ENCODE results near the gene ZCCHC7. TPM values are rescaled to one million over a fixed set of nuclear protein-coding genes. Genes with fewer than 3 reads are reported as not detected.
A peak's percentile ranks its signal among the peaks of the same experiment; 100 is the strongest.
"Not testable (repeated sequence)": the region's sequence is repeated elsewhere in the genome, so short reads cannot be mapped to it uniquely, and the experiment has no call there.

Gene ZCCHC7
- total RNA-seq, 1 donor, result 25.0 TPM

DNA sequence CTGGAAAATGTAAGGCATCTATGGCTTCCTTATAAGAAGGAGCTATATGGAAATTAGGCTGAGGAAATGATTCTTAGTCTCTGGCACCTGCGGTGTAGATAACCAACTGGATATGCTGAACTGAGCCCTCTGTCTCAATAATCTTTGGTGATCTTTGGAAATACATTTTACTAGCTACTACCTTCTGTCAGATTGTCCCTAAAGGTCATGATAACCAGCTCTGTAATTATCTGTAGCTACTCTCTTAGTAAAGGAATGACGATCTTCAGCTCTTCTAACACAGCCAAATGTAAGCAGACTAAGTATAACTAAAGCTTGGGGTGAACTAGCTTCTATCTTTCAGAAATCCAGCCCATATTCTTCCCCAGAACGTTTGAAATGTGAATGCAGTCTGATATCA lies 177.2 kb downstream of the ZCCHC7 start:
- TF ChIP-seq CTCF (IDR thresholded peaks at IDR 0.05; ENCODE audit: insufficient read depth, low read depth, low read length), result no peak
- DNase-seq (ENCODE audit: low read depth), result no peak

GRCh38 chr9:37300620-37301019 lies 180.2 kb downstream of the ZCCHC7 start:
- TF ChIP-seq CTCF (IDR thresholded peaks at IDR 0.05; ENCODE audit: insufficient read depth, low read depth, low read length), result no peak
- no peak overlapping the region for H3K4me3 ChIP-seq (ENCODE audit: low read depth, low read length)
- DNase-seq (ENCODE audit: low read depth), result no peak

More for the DNA sequence above, 177.2 kb downstream of the ZCCHC7 start:
- H3K4me3 ChIP-seq (ENCODE audit: low read depth, low read length), result no peak overlapping the region

GRCh38 chr9:37301042-37301853 lies 180.9 kb downstream of the ZCCHC7 start:
- TF ChIP-seq CTCF (IDR thresholded peaks at IDR 0.05; ENCODE audit: insufficient read depth, low read depth, low read length), result no peak
- DNase-seq (ENCODE audit: low read depth), result no peak
- no peak overlapping the region for H3K4me3 ChIP-seq (ENCODE audit: low read depth, low read length)

DNA sequence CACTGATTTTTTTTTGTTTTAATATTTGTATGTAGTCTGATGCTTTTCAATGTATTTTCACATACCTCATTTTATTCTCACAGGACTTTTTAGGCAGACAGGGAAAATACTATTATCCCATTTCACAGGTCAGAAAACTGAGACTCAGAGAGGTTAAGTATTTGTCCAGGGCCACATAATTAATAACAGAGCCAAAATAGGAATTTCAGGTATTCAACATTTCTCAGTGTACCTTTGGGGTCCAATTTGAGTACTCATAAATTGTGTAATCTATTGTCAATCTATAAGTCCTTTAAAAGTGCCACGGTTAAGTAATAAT lies 181.4 kb downstream of the ZCCHC7 start:
- no peak for TF ChIP-seq CTCF (IDR thresholded peaks at IDR 0.05; ENCODE audit: insufficient read depth, low read depth, low read length)
- DNase-seq (ENCODE audit: low read depth), result no peak

GRCh38 chr9:37302277-37302676 lies 181.9 kb downstream of the ZCCHC7 start:
- H3K4me3 ChIP-seq (ENCODE audit: low read depth, low read length), result no peak overlapping the region
- DNase-seq (ENCODE audit: low read depth), result no peak
- TF ChIP-seq CTCF (IDR thresholded peaks at IDR 0.05; ENCODE audit: insufficient read depth, low read depth, low read length), result no peak

More for the DNA sequence above, 181.4 kb downstream of the ZCCHC7 start:
- H3K4me3 ChIP-seq (ENCODE audit: low read depth, low read length), result no peak overlapping the region

GRCh38 chr9:37303272-37303671 lies 182.9 kb downstream of the ZCCHC7 start:
- DNase-seq (ENCODE audit: low read depth); H3K4me3 ChIP-seq (ENCODE audit: low read depth, low read length): not testable (repeated sequence)

GRCh38 chr9:37309136-37309535 lies 188.8 kb downstream of the ZCCHC7 start:
- peak; percentile 20 for DNase-seq (ENCODE audit: low read depth)

More at GRCh38 chr9:37309136-37309535, 188.8 kb downstream of the ZCCHC7 start:
- no peak overlapping the region for H3K4me3 ChIP-seq (ENCODE audit: low read depth, low read length)
- TF ChIP-seq CTCF (IDR thresholded peaks at IDR 0.05; ENCODE audit: insufficient read depth, low read depth, low read length), result peak; percentile 45

All from fibroblast of villous mesenchyme (primary cell).